H9 (cell line): ENCODE data around the gene APBA2. TPM values are rescaled to one million over a fixed set of nuclear protein-coding genes. Genes with fewer than 3 reads are reported as not detected.
A peak's percentile ranks its signal among the peaks of the same experiment; 100 is the strongest.

Experiments used
- DNase-seq: peaks from one replicate; pipeline ENCODE4 v3.0.0-alpha.2; 2017
- H2AFZ ChIP-seq: one replicate; pipeline ENCODE4 v1.6.1; 2013; ENCODE audit warnings: mild to moderate bottlenecking, low read length, control low read depth, moderate library complexity
- H2AK5ac ChIP-seq: 2 replicates; pipeline ENCODE4 v1.6.1; 2013; ENCODE audit warnings: low read length, control low read depth, mixed read lengths; ENCODE audit not compliant: insufficient read length
- H2BK120ac ChIP-seq: one replicate; pipeline ENCODE4 v1.6.1; 2013; ENCODE audit warnings: low read depth, mild to moderate bottlenecking, low read length, control low read depth, inconsistent platforms; ENCODE audit not compliant: poor library complexity, severe bottlenecking
- H2BK12ac ChIP-seq: 2 replicates; pipeline ENCODE4 v1.6.1; 2013; ENCODE audit warnings: low read length, control low read depth, mixed read lengths, low read depth; ENCODE audit not compliant: insufficient read length
- H2BK15ac ChIP-seq: 2 replicates; pipeline ENCODE4 v1.6.1; 2013; ENCODE audit warnings: low read depth, low read length, control low read depth
- H2BK20ac ChIP-seq: one replicate; pipeline ENCODE4 v1.6.1; 2013; ENCODE audit warnings: low read depth, mild to moderate bottlenecking, low read length, control low read depth, inconsistent platforms; ENCODE audit not compliant: poor library complexity, severe bottlenecking
- H2BK5ac ChIP-seq: 2 replicates; pipeline ENCODE4 v1.6.1; 2013; ENCODE audit warnings: low read length, control low read depth, mixed read lengths; ENCODE audit not compliant: insufficient read length
- H3K14ac ChIP-seq: 2 replicates; pipeline ENCODE4 v1.6.1; 2013; ENCODE audit warnings: low read length, control low read depth; ENCODE audit not compliant: insufficient read depth
- H3K18ac ChIP-seq: 2 replicates; pipeline ENCODE4 v1.6.1; 2013; ENCODE audit warnings: low read depth, mild to moderate bottlenecking, mixed read lengths, low read length, control low read depth; ENCODE audit not compliant: insufficient read length
- H3K23ac ChIP-seq: 2 replicates; pipeline ENCODE4 v1.6.1; 2013; ENCODE audit warnings: low read length, control low read depth, mixed read lengths, low read depth; ENCODE audit not compliant: insufficient read length
- H3K23me2 ChIP-seq: 2 replicates; pipeline ENCODE4 v1.6.1; 2013; ENCODE audit warnings: low read depth, mild to moderate bottlenecking, mixed read lengths, low read length, control low read depth; ENCODE audit not compliant: insufficient read length, poor library complexity, severe bottlenecking
- H3K27ac ChIP-seq: 2 replicates; pipeline ENCODE4 v1.5.1; 2013; ENCODE audit warnings: low read length, control low read depth, mixed read lengths, low read depth; ENCODE audit not compliant: insufficient read length
- H3K27me3 ChIP-seq: 2 replicates; pipeline ENCODE4 v1.6.1; 2013; ENCODE audit warnings: low read length, control low read depth, inconsistent platforms; ENCODE audit not compliant: insufficient read depth
- H3K4ac ChIP-seq: 2 replicates; pipeline ENCODE4 v1.6.1; 2013; ENCODE audit warnings: low read depth, mild to moderate bottlenecking, control low read depth, inconsistent platforms, low read length, moderate library complexity
- H3K4me1 ChIP-seq: 2 replicates; pipeline ENCODE4 v1.6.1; 2013; ENCODE audit warnings: low read length, control low read depth, inconsistent platforms; ENCODE audit not compliant: insufficient read depth
- H3K4me2 ChIP-seq: 2 replicates; pipeline ENCODE4 v1.6.1; 2013; ENCODE audit warnings: low read length, control low read depth, mixed read lengths; ENCODE audit not compliant: insufficient read length, insufficient read depth
- H3K56ac ChIP-seq: 2 replicates; pipeline ENCODE4 v1.6.1; 2013; ENCODE audit warnings: low read depth, mild to moderate bottlenecking, mixed read lengths, low read length, control low read depth; ENCODE audit not compliant: insufficient read length
- H3K79me1 ChIP-seq: 2 replicates; pipeline ENCODE4 v1.6.1; 2013; ENCODE audit warnings: low read depth, mild to moderate bottlenecking, moderate library complexity, low read length, control low read depth, inconsistent platforms; ENCODE audit not compliant: insufficient read depth, poor library complexity, severe bottlenecking
- H3K79me2 ChIP-seq: 2 replicates; pipeline ENCODE4 v1.6.1; 2013; ENCODE audit warnings: low read length, control low read depth, inconsistent platforms; ENCODE audit not compliant: insufficient read depth
- H3K9ac ChIP-seq: 2 replicates; pipeline ENCODE4 v1.6.1; 2013; ENCODE audit warnings: low read length, control low read depth, mixed read lengths; ENCODE audit not compliant: insufficient read length; ENCODE audit errors: extremely low read depth
- H3K9me3 ChIP-seq: one replicate; pipeline ENCODE4 v1.6.1; 2013; ENCODE audit warnings: low read depth, low read length, inconsistent platforms; ENCODE audit not compliant: control insufficient read depth
- H3T11ph ChIP-seq: one replicate; pipeline ENCODE4 v1.6.1; 2013; ENCODE audit warnings: mild to moderate bottlenecking, low read length, control low read depth, inconsistent platforms
- H4K20me1 ChIP-seq: one replicate; pipeline ENCODE4 v1.6.1; 2013; ENCODE audit not compliant: control insufficient read depth, insufficient read length, insufficient read depth
- H4K5ac ChIP-seq: 2 replicates; pipeline ENCODE4 v1.6.1; 2013; ENCODE audit warnings: low read depth, mild to moderate bottlenecking, mixed read lengths, low read length, control low read depth; ENCODE audit not compliant: insufficient read length
- H4K8ac ChIP-seq: replicated peaks from 2 replicates; pipeline ENCODE4 v1.6.1; 2013; ENCODE audit warnings: low read length, control low read depth, mixed read lengths, low read depth; ENCODE audit not compliant: insufficient read length
- H4K91ac ChIP-seq: 2 replicates; pipeline ENCODE4 v1.6.1; 2013; ENCODE audit warnings: low read depth, mild to moderate bottlenecking, moderate library complexity, mixed read lengths, low read length, control low read depth; ENCODE audit not compliant: insufficient read length
- H3K27ac Mint-ChIP-seq, 3 experiments: 2 replicates in 2 of 3; 3 replicates in 1 of 3; pipeline ENCODE4 v1.8.0; 2020 to 2021; ENCODE audit warnings: mixed read lengths in 3 of 3, mild to moderate bottlenecking in 1 of 3, moderate library complexity in 1 of 3
- H3K27me3 Mint-ChIP-seq: 2 replicates; pipeline ENCODE4 v1.8.0; 2021; ENCODE audit warnings: low read depth, mild to moderate bottlenecking, moderate library complexity, mixed read lengths
- H3K36me3 Mint-ChIP-seq, 3 experiments: 2 replicates in 2 of 3; 3 replicates in 1 of 3; pipeline ENCODE4 v1.8.0; 2020 to 2021; ENCODE audit warnings: low read depth in 3 of 3, mixed read lengths in 3 of 3; ENCODE audit not compliant: insufficient read depth in 1 of 3
- H3K4me1 Mint-ChIP-seq, 2 experiments: 2 replicates each; pipeline ENCODE4 v1.8.0; 2020; ENCODE audit warnings: mixed read lengths in 2 of 2
- H3K4me3 Mint-ChIP-seq, 2 experiments: 2 replicates in 1 of 2; 3 replicates in 1 of 2; pipeline ENCODE4 v1.8.0; 2020 to 2021; ENCODE audit warnings: mild to moderate bottlenecking in 2 of 2, mixed read lengths in 2 of 2, moderate library complexity in 1 of 2
- H3K9me3 Mint-ChIP-seq, 2 experiments: 2 replicates in 1 of 2; 3 replicates in 1 of 2; pipeline ENCODE4 v1.8.0; 2020; ENCODE audit warnings: mild to moderate bottlenecking in 2 of 2, mixed read lengths in 2 of 2, moderate library complexity in 1 of 2
- WGBS: extraction: QIAGEN DNeasy Blood & Tissue Kit; methylation state at CpG from one replicate; pipeline ENCODE4 v1.1.7; 2013; ENCODE audit warnings: missing lambda C conversion rate, low lambda C conversion rate, mixed read lengths; ENCODE audit not compliant: insufficient read length; ENCODE audit errors: extremely low coverage; 5-methylcytosine and 5-hydroxymethylcytosine counted together
- total RNA-seq: library from RNA; stranded (reverse); gene quantifications from 2 replicates; pipeline ENCODE4 v1.2.1, GENCODE V29; 2021
- TF ChIP-seq, protein P1 (sequence below): fragments of 200-600 bp; sonication (generic); conservative IDR thresholded peaks from 3 replicates; pipeline ENCODE4 v1.8.0; 2021; ENCODE audit warnings: antibody characterized with exemption, mild to moderate bottlenecking

The APBA2 gene
- total RNA-seq, 1 experiment from 2014 or later = 14.3 TPM

DNA sequence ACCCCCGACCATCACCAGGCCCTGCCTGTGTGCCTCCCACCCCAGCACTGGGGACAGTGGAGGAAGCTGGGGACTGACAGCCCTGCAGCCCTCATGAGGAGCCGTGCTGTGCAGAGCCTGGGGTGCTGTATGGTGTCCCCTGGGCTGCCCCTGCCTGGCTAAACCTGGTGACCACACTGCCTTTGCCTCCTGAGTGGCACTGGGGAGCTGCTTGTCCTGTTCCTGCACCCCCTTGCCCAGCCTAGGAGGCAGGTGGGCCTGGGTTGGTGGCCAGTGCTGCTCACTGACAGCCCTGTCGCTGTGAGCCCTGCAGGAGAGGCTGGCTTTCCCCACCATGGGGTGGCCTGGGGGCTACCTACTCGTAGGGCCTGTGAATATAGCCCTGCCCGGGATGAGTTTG, 224.4 kb downstream of the APBA2 start:
- DNase-seq = no peak
- H3K4me2 ChIP-seq = no peak overlapping the region
- H3K56ac ChIP-seq = no peak overlapping the region
- no CpG with 5 or more reads among the region's 5 CpGs for WGBS
- no peaks in the 10 kb centered on the region for H3K23me2 ChIP-seq
- H4K91ac ChIP-seq = no peak overlapping the region
- no peak overlapping the region for H2BK5ac ChIP-seq
- no peaks in the 10 kb centered on the region; the same call in 1 of the 2 replicates for H3K4me1 ChIP-seq
- peak overlapping the region; percentile 8; the same call in 1 of the 2 replicates for H3K14ac ChIP-seq
- H3K27ac ChIP-seq = no peak overlapping the region
- Mint-ChIP-seq H3K9me3 (no peaks in the 10 kb centered on the region; a peak in 1 of 5 replicates), H3K27me3 (no peaks in the 10 kb centered on the region; the same call in none of the 2 replicates), H3K4me1 (peaks cover 11 to 18% of the 10 kb centered on the region in 2 experiments), H3K36me3 (peaks cover 0 to 2% (median 0%) of the 10 kb centered on the region in 3 experiments; a peak in 3 of 7 replicates), H3K27ac (no peak overlapping the region), H3K4me3 (no peak overlapping the region)
- H2BK12ac ChIP-seq = no peak overlapping the region
- no peaks in the 10 kb centered on the region for H3K9me3 ChIP-seq
- H2BK15ac ChIP-seq = no peak overlapping the region
- H3K27me3 ChIP-seq = no peaks in the 10 kb centered on the region
- H2AK5ac ChIP-seq = no peak overlapping the region
- no peak overlapping the region for H2BK120ac ChIP-seq
- no peaks in the 10 kb centered on the region for H3K79me1 ChIP-seq
- H3K23ac ChIP-seq = no peak overlapping the region
- TF ChIP-seq, protein P1, sequence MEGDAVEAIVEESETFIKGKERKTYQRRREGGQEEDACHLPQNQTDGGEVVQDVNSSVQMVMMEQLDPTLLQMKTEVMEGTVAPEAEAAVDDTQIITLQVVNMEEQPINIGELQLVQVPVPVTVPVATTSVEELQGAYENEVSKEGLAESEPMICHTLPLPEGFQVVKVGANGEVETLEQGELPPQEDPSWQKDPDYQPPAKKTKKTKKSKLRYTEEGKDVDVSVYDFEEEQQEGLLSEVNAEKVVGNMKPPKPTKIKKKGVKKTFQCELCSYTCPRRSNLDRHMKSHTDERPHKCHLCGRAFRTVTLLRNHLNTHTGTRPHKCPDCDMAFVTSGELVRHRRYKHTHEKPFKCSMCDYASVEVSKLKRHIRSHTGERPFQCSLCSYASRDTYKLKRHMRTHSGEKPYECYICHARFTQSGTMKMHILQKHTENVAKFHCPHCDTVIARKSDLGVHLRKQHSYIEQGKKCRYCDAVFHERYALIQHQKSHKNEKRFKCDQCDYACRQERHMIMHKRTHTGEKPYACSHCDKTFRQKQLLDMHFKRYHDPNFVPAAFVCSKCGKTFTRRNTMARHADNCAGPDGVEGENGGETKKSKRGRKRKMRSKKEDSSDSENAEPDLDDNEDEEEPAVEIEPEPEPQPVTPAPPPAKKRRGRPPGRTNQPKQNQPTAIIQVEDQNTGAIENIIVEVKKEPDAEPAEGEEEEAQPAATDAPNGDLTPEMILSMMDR = no peak
- H4K20me1 ChIP-seq = no peaks in the 10 kb centered on the region
- no peaks in the 10 kb centered on the region for H3K79me2 ChIP-seq
- no peak overlapping the region for H4K5ac ChIP-seq
- H4K8ac ChIP-seq = no peak overlapping the region
- H3K9ac ChIP-seq = no peak overlapping the region
- H2BK20ac ChIP-seq = no peak overlapping the region
- no peak overlapping the region for H3T11ph ChIP-seq
- H2AFZ ChIP-seq = no peak overlapping the region
- H3K18ac ChIP-seq = no peak overlapping the region
- H3K4ac ChIP-seq = no peak overlapping the region
